ENCODE data around the gene GPR62.
A peak's percentile ranks its signal among the peaks of the same experiment; 100 is the strongest.

Gene GPR62

GRCh38 chr3:51968170-51968775, 13.1 kb downstream of the GPR62 start:
- H3K27ac ChIP-seq: peak overlapping the region; percentile 71 to 94 (median 87)
- H3K4me3 ChIP-seq: peak overlapping the region; percentile 53 to 78 (median 73)

GRCh38 chr3:51968883-51969678, 13.9 kb downstream of the GPR62 start:
- no peak overlapping the region for H3K4me3 ChIP-seq
- H3K27ac ChIP-seq: peak overlapping the region in 2 of 21 experiments; percentile 88 to 94

- Histone ChIP-seq H3K27ac (no peak overlapping the region), H3K4me3 (no peak overlapping the region)
These were observed 14.7 kb downstream of the GPR62 start for GRCh38 chr3:51969841-51970240.

GRCh38 chr3:51970606-51971300, 15.6 kb downstream of the GPR62 start:
- H3K4me3 ChIP-seq: no peak overlapping the region
- peak overlapping the region in 2 of 21 experiments; percentile 16 to 21 for H3K27ac ChIP-seq

- Histone ChIP-seq H3K4me3 (no peak overlapping the region), H3K27ac (no peak overlapping the region)
These were observed 16.2 kb downstream of the GPR62 start for GRCh38 chr3:51971350-51971749.

- H3K4me3 ChIP-seq: peak overlapping the region; percentile 51 to 79 (median 63)
- H3K27ac ChIP-seq: peak overlapping the region; percentile 28 to 93 (median 87)
These were observed 19.2 kb downstream of the GPR62 start for GRCh38 chr3:51974277-51974962.

GRCh38 chr3:51974963-51975851, 20.0 kb downstream of the GPR62 start, which contains the start of gene ABHD14A:
Gene ABHD14A (plus strand): TSS chr3:51975064. CDS start chr3:51975136, 72 bp downstream.
- peak within 1 kb of the TSS; percentile 51 to 79 (median 63) for H3K4me3 ChIP-seq
- peak within 1 kb of the TSS; percentile 65 to 93 (median 87) for H3K27ac ChIP-seq

- Histone ChIP-seq H3K4me3 (peak overlapping the region in 6 of 7 experiments; percentile 51 to 67 (median 60)), H3K27ac (peak overlapping the region in 12 of 21 experiments; percentile 17 to 93 (median 80))
These were observed 20.8 kb downstream of the GPR62 start for GRCh38 chr3:51975852-51976549.

GRCh38 chr3:51977446-51978142, 22.4 kb downstream of the GPR62 start:
- Histone ChIP-seq H3K4me3 (no peak overlapping the region), H3K27ac (peak overlapping the region in 9 of 21 experiments; percentile 4 to 61 (median 53))

- Histone ChIP-seq H3K27ac (peak overlapping the region in 7 of 21 experiments; percentile 15 to 61 (median 53)), H3K4me3 (no peak overlapping the region)
These were observed 22.9 kb downstream of the GPR62 start for GRCh38 chr3:51978143-51978502.

GRCh38 chr3:51980253-51980652, 25.1 kb downstream of the GPR62 start:
- Histone ChIP-seq H3K4me3 (no peak overlapping the region), H3K27ac (no peak overlapping the region)

- peak overlapping the region; percentile 32 to 63 (median 49) for H3K4me3 ChIP-seq
These were observed 27.2 kb downstream of the GPR62 start for GRCh38 chr3:51982352-51982837.

GRCh38 chr3:51982838-51983577, 27.8 kb downstream of the GPR62 start, which contains the start of gene ACY1:
Gene ACY1 (plus strand): TSS chr3:51983535. CDS start chr3:51984065, 530 bp downstream.
- Histone ChIP-seq H3K27ac (peak within 1 kb of the TSS; percentile 75 to 96 (median 91)), H3K4me3 (peak within 1 kb of the TSS; percentile 32 to 63 (median 49))

More at GRCh38 chr3:51982352-51982837, 27.2 kb downstream of the GPR62 start:
- peak overlapping the region in 20 of 21 experiments; percentile 75 to 96 (median 91) for H3K27ac ChIP-seq

GRCh38 chr3:51983578-51984268, 28.5 kb downstream of the GPR62 start:
- Histone ChIP-seq H3K4me3 (peak overlapping the region; percentile 32 to 63 (median 49)), H3K27ac (peak overlapping the region; percentile 75 to 96 (median 91))

- H3K27ac ChIP-seq: peak overlapping the region in 17 of 21 experiments; percentile 7 to 96 (median 92)
- H3K4me3 ChIP-seq: peak overlapping the region in 2 of 7 experiments; percentile 32 to 63
These were observed 29.1 kb downstream of the GPR62 start for GRCh38 chr3:51984269-51984647.

GRCh38 chr3:51985063-51985462, 29.9 kb downstream of the GPR62 start:
- peak overlapping the region in 1 of 21 experiments; percentile 94 for H3K27ac ChIP-seq
- no peak overlapping the region for H3K4me3 ChIP-seq
